H1 (cell line): ENCODE measurements around the gene NUFIP2. TPM values are rescaled to one million over a fixed set of nuclear protein-coding genes. Genes with fewer than 3 reads are reported as not detected.
"Not testable (repeated sequence)": the region's sequence is repeated elsewhere in the genome, so short reads cannot be mapped to it uniquely, and the experiment has no call there.

Experiments used
- CTCF ChIA-PET: fragments of 300-600 bp; sonication (Branson Sonifier 250); formaldehyde crosslinking; loops from one replicate; lab custom pipeline; 2021; ENCODE audit not compliant: partially characterized antibody; lab: Charles Lee
- POLR2A ChIA-PET: fragments of 300-600 bp; sonication (Branson Sonifier 250); formaldehyde crosslinking; loops from one replicate; lab custom pipeline; 2021; ENCODE audit warnings: inconsistent platforms; ENCODE audit not compliant: partially characterized antibody; lab: Charles Lee
- DNase-seq, 2 experiments: peaks; one replicate each; pipeline versions ENCODE4 v3.0.0 to v3.0.0-alpha.2; 2010 to 2022; ENCODE audit warnings: low spot score in 2 of 2, low read depth in 1 of 2, mixed read lengths in 1 of 2
- FAIRE-seq: peaks from 2 replicates; lab custom pipeline; 2011; peaks lifted over from hg19 to GRCh38; lab: Jason Lieb, UNC
- H2AFZ ChIP-seq: 2 replicates; pipeline ENCODE4 v1.8.1; 2012; ENCODE audit warnings: low read length, inconsistent platforms
- H2AK5ac ChIP-seq: 2 replicates; pipeline ENCODE4 v1.6.1; 2013; ENCODE audit warnings: low read depth, low read length
- H2BK120ac ChIP-seq: replicated peaks from 2 replicates; pipeline ENCODE3; 2013; ENCODE audit warnings: low read depth, low read length, inconsistent platforms
- H2BK12ac ChIP-seq: 2 replicates; pipeline ENCODE4 v1.6.1; 2013; ENCODE audit warnings: low read depth, low read length
- H2BK15ac ChIP-seq: 2 replicates; pipeline ENCODE4 v1.6.1; 2013; ENCODE audit warnings: low read length
- H2BK20ac ChIP-seq: 2 replicates; pipeline ENCODE4 v1.6.1; 2013; ENCODE audit warnings: low read length
- H2BK5ac ChIP-seq: 2 replicates; pipeline ENCODE4 v1.6.1; 2013; ENCODE audit warnings: low read depth, low read length
- H3K14ac ChIP-seq: 2 replicates; pipeline ENCODE4 v1.6.1; 2013; ENCODE audit warnings: inconsistent platforms; ENCODE audit not compliant: insufficient read length
- H3K18ac ChIP-seq: 2 replicates; pipeline ENCODE4 v1.6.1; 2013; ENCODE audit warnings: low read length; ENCODE audit errors: extremely low read depth
- H3K23ac ChIP-seq: 2 replicates; pipeline ENCODE4 v1.6.1; 2013; ENCODE audit warnings: inconsistent platforms; ENCODE audit not compliant: insufficient read length
- H3K23me2 ChIP-seq: 2 replicates; pipeline ENCODE4 v1.6.1; 2013; ENCODE audit warnings: low read depth, low read length
- H3K27ac ChIP-seq: 2 replicates; pipeline ENCODE4 v1.6.1; 2011; ENCODE audit warnings: low read depth, low read length, inconsistent platforms
- H3K27me3 ChIP-seq, 4 experiments: replicated peaks in 1 of 4; 1 replicate in 1 of 4; 2 replicates in 3 of 4; pipeline versions ENCODE4 v1.6.1 to v1.8.1; 2011 to 2013; ENCODE audit warnings: low read length in 3 of 4, mild to moderate bottlenecking in 3 of 4, inconsistent platforms in 2 of 4, mixed read lengths in 2 of 4, moderate library complexity in 1 of 4; ENCODE audit not compliant: control insufficient read depth in 3 of 4, insufficient read depth in 3 of 4; ENCODE audit errors: extremely low read depth in 1 of 4
- H3K36me3 ChIP-seq, 4 experiments: 2 replicates each; pipeline versions ENCODE4 v1.6.1 to v1.8.1; 2011 to 2013; ENCODE audit warnings: mild to moderate bottlenecking in 4 of 4, low read length in 3 of 4, moderate library complexity in 2 of 4, control low read depth in 1 of 4, inconsistent platforms in 1 of 4; ENCODE audit not compliant: insufficient read depth in 4 of 4, control insufficient read depth in 2 of 4
- H3K4ac ChIP-seq: replicated peaks from 2 replicates; pipeline ENCODE3; 2013; ENCODE audit warnings: low read length, low read depth, mixed read lengths, inconsistent platforms; ENCODE audit not compliant: insufficient read length
- H3K4me1 ChIP-seq, 4 experiments: replicated peaks in 1 of 4; 1 replicate in 1 of 4; 2 replicates in 3 of 4; pipeline versions ENCODE4 v1.6.1 to v1.8.1; 2011 to 2013; ENCODE audit warnings: low read length in 3 of 4, inconsistent platforms in 2 of 4, mixed read lengths in 1 of 4; ENCODE audit not compliant: insufficient read depth in 4 of 4, control insufficient read depth in 3 of 4
- H3K4me2 ChIP-seq, 2 experiments: 2 replicates each; pipeline versions ENCODE4 v1.6.1 to v1.8.1; 2011 to 2013; ENCODE audit warnings: low read depth in 2 of 2, low read length in 2 of 2, control low read depth in 1 of 2, inconsistent platforms in 1 of 2, mild to moderate bottlenecking in 1 of 2; ENCODE audit not compliant: insufficient read depth in 1 of 2
- H3K4me3 ChIP-seq, 4 experiments: fragments of 200-600, 300-600 bp in 1 of 4; sonication (generic), shearing (Covaris generic), sonication (Bioruptor Twin) in 1 of 4; 2 replicates each; pipeline versions ENCODE4 v1.5.1 to v1.8.1; 2011 to 2016; ENCODE audit warnings: low read length in 4 of 4, low read depth in 3 of 4, control low read depth in 2 of 4, inconsistent platforms in 2 of 4, mild to moderate bottlenecking in 2 of 4, mixed read lengths in 1 of 4, moderate library complexity in 1 of 4; ENCODE audit not compliant: insufficient read depth in 2 of 4; ENCODE audit errors: extremely low read depth in 1 of 4
- H3K56ac ChIP-seq: replicated peaks from 2 replicates; pipeline ENCODE3; 2013; ENCODE audit warnings: low read depth, mild to moderate bottlenecking, mixed read lengths, low read length, inconsistent platforms; ENCODE audit not compliant: insufficient read length
- H3K79me1 ChIP-seq: 2 replicates; pipeline ENCODE4 v1.6.1; 2013; ENCODE audit warnings: low read depth, low read length, control low read depth
- H3K79me2 ChIP-seq, 2 experiments: 2 replicates each; pipeline versions ENCODE4 v1.6.1 to v1.8.1; 2012 to 2013; ENCODE audit warnings: low read length in 2 of 2, mild to moderate bottlenecking in 2 of 2, inconsistent platforms in 1 of 2; ENCODE audit not compliant: insufficient read depth in 2 of 2, control insufficient read depth in 1 of 2
- H3K9ac ChIP-seq, 4 experiments: replicated peaks in 1 of 4; 1 replicate in 1 of 4; 2 replicates in 3 of 4; pipeline versions ENCODE4 v1.6.1 to v1.8.1; 2011 to 2013; ENCODE audit warnings: low read depth in 3 of 4, low read length in 3 of 4, control low read depth in 2 of 4, mild to moderate bottlenecking in 2 of 4, moderate library complexity in 2 of 4, inconsistent platforms in 1 of 4; ENCODE audit errors: extremely low read depth in 1 of 4
- H3K9me3 ChIP-seq, 2 experiments: 2 replicates each; pipeline versions ENCODE4 v1.6.1 to v1.8.1; 2012 to 2013; ENCODE audit warnings: mild to moderate bottlenecking in 2 of 2, moderate library complexity in 2 of 2, control low read depth in 1 of 2, inconsistent platforms in 1 of 2, low read depth in 1 of 2, low read length in 1 of 2, mixed read lengths in 1 of 2; ENCODE audit not compliant: insufficient read depth in 2 of 2
- H4K20me1 ChIP-seq, 2 experiments: replicated peaks in 1 of 2; 2 replicates each; pipeline versions ENCODE3 to v1.8.1; 2011 to 2013; ENCODE audit warnings: inconsistent platforms in 2 of 2, low read length in 2 of 2, mild to moderate bottlenecking in 1 of 2; ENCODE audit not compliant: insufficient read depth in 2 of 2, control insufficient read depth in 1 of 2
- H4K5ac ChIP-seq: 2 replicates; pipeline ENCODE4 v1.6.1; 2013; ENCODE audit warnings: low read length, low read depth, mixed read lengths, inconsistent platforms; ENCODE audit not compliant: insufficient read length
- H4K8ac ChIP-seq: 2 replicates; pipeline ENCODE4 v1.8.0; 2013; ENCODE audit warnings: mild to moderate bottlenecking, moderate library complexity, low read length, inconsistent platforms; ENCODE audit not compliant: insufficient read depth; ENCODE audit errors: extremely low read depth
- H4K91ac ChIP-seq: replicated peaks from 2 replicates; pipeline ENCODE3; 2013; ENCODE audit warnings: low read length, mixed read lengths, inconsistent platforms; ENCODE audit not compliant: insufficient read length
- WGBS, 2 experiments: shearing (Covaris generic) in 1 of 2; methylation state at CpG; one replicate each; pipeline versions ENCODE4 v1.1.6 to v1.1.7; 2013 to 2015; ENCODE audit warnings: low lambda C conversion rate in 2 of 2, mixed read lengths in 2 of 2, inconsistent platforms in 1 of 2, low coverage in 1 of 2, missing lambda C conversion rate in 1 of 2; ENCODE audit not compliant: insufficient replicate concordance in 2 of 2, insufficient coverage in 1 of 2, insufficient read length in 1 of 2; ENCODE audit errors: extremely low coverage in 1 of 2, missing lambda C conversion rate in 1 of 2; 5-methylcytosine and 5-hydroxymethylcytosine counted together
- polyA plus RNA-seq, 7 experiments: library from polyadenylated mRNA; depleted of rRNA in 3 of 7; stranded (reverse) in 5 of 7; unstranded in 2 of 7; fragments of >200 nt in 5 of 7; fragments of 200-250 nt in 2 of 7; gene quantifications; 1 replicate in 5 of 7; 2 replicates in 1 of 7; 4 replicates in 1 of 7; pipeline versions ENCODE4 v1.2.1 to v1.2.3, GENCODE V29; 2011 to 2013; ENCODE audit warnings: missing spikeins in 2 of 7, mixed read lengths in 2 of 7
- total RNA-seq: library from RNA; stranded (reverse); fragmentation: NEBNext Ultra II Directional; extraction: Animal tissue kit (Norgen Biotek cat#: 25700); gene quantifications from 2 replicates; pipeline ENCODE4 v1.2.1, GENCODE V29; 2021

Gene NUFIP2
- total and polyA plus RNA-seq, 2 of the 8 experiments (the other 6 are each of a cell fraction or from before 2014, with no cell fraction given): 65.9 to 118 TPM

DNA sequence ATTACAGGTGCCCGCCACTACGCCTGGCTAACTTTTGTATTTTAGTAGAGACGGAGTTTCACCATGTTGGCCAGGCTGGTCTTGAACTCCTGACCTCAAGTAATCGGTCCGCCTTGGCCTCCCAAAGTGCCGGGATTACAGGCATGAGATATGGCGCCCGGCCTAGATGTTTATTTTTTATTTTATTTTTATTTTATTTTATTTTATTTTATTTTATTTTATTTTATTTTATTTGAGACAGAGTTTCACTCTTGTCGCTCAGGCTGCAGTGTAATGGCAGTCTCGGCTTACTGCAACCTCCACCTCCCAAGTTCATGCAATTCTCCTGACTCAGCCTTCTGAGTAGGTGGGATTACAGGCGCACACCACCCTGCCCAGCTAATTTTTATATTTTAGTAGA, 72.6 kb downstream of the NUFIP2 start:
- not testable (repeated sequence) for H2AK5ac ChIP-seq, H4K5ac ChIP-seq, H2BK12ac ChIP-seq, H3K27me3 ChIP-seq, H2BK15ac ChIP-seq, H4K20me1 ChIP-seq, DNase-seq, H3K27ac ChIP-seq, H3K9ac ChIP-seq, H3K4me2 ChIP-seq, H4K8ac ChIP-seq, H3K9me3 ChIP-seq, H3K18ac ChIP-seq, H3K4ac ChIP-seq, H3K36me3 ChIP-seq, H3K79me2 ChIP-seq, H2BK20ac ChIP-seq, H3K4me1 ChIP-seq, FAIRE-seq, H2AFZ ChIP-seq, H3K23ac ChIP-seq, H3K14ac ChIP-seq, H2BK120ac ChIP-seq, H3K79me1 ChIP-seq, H4K91ac ChIP-seq, H2BK5ac ChIP-seq, H3K56ac ChIP-seq, H3K4me3 ChIP-seq, H3K23me2 ChIP-seq
- WGBS, 2 experiments: 93% methylated on average over 11 of the region's 11 CpGs; no CpG with 5 or more reads in 1 of the 2 experiments
- CTCF ChIA-PET: interaction anchor here (0.6 to 18.3 kb wide), 13 partner anchors 9 to 257 kb away, joined by 3 to 333 read pairs (median 13); partner anchors contain the start of gene MYO18A
- POLR2A ChIA-PET: interaction anchor here (0.8 kb wide), 1 partner anchor 72 kb away, joined by 3 read pairs; no protein-coding TSS in a partner anchor
